ENCODE data around the gene LHX2. TPM values are rescaled to one million over a fixed set of nuclear protein-coding genes. Genes with fewer than 3 reads are reported as not detected.

LHX2 gene
- polyA plus RNA-seq, 6 donors from 2014 or later, result 0.27 TPM; not detected in 5

GRCh38 chr9:124018730-124019697 is 7.4 kb downstream of the LHX2 start:
- peak overlapping the region in 4 of 6 donors; percentile 7 to 98 (median 72) for H3K27ac Mint-ChIP-seq
- peaks cover 3 to 31% (median 18%) of the 10 kb centered on the region in 7 donors for H3K9me3 Mint-ChIP-seq
- DNase-seq (no peak), ATAC-seq (ENCODE audit: low read depth in 2 of 2) (no peak)
- H3K4me1 Mint-ChIP-seq, result peaks cover 35 to 56% (median 52%) of the 10 kb centered on the region in 3 donors
- peaks cover 5 to 17% of the 10 kb centered on the region in 2 donors for H3K36me3 Mint-ChIP-seq
- H3K4me3 Mint-ChIP-seq, result peak overlapping the region in 7 of 8 donors; percentile 59 to 87 (median 66)
- H3K27me3 Mint-ChIP-seq, result peaks cover 71 to 83% (median 78%) of the 10 kb centered on the region in 3 donors

- H3K4me1 Mint-ChIP-seq, result peaks cover 35 to 49% (median 44%) of the 10 kb centered on the region in 3 donors
- H3K27ac Mint-ChIP-seq, result peak overlapping the region in 3 of 6 donors; percentile 7 to 84 (median 63)
- ATAC-seq (ENCODE audit: low read depth in 2 of 2) (no peak), DNase-seq (no peak)
- H3K9me3 Mint-ChIP-seq, result peaks cover 3 to 27% (median 16%) of the 10 kb centered on the region in 7 donors
- peaks cover 5 to 17% of the 10 kb centered on the region in 2 donors for H3K36me3 Mint-ChIP-seq
- peaks cover 72 to 83% (median 79%) of the 10 kb centered on the region in 3 donors for H3K27me3 Mint-ChIP-seq
- peak overlapping the region in 2 of 8 donors; percentile 37 to 65 for H3K4me3 Mint-ChIP-seq
Observed at GRCh38 chr9:124019771-124020519, 8.4 kb downstream of the LHX2 start.

GRCh38 chr9:124020520-124021384 is 9.2 kb downstream of the LHX2 start:
- no peak for DNase-seq
- H3K4me3 Mint-ChIP-seq, result peak overlapping the region in 5 of 8 donors; percentile 13 to 65 (median 59)
- ATAC-seq (ENCODE audit: low read depth in 2 of 2), result peak; percentile 58 to 69
- H3K36me3 Mint-ChIP-seq, result peaks cover 5 to 17% of the 10 kb centered on the region in 2 donors
- peaks cover 73 to 87% (median 86%) of the 10 kb centered on the region in 3 donors for H3K27me3 Mint-ChIP-seq
- peak overlapping the region in 4 of 6 donors; percentile 46 to 84 (median 58) for H3K27ac Mint-ChIP-seq
- peaks cover 3 to 27% (median 16%) of the 10 kb centered on the region in 7 donors for H3K9me3 Mint-ChIP-seq
- H3K4me1 Mint-ChIP-seq, result peaks cover 32 to 46% (median 44%) of the 10 kb centered on the region in 3 donors

GRCh38 chr9:124021385-124021769 is 9.8 kb downstream of the LHX2 start:
- DNase-seq, result no peak
- ATAC-seq (ENCODE audit: low read depth in 2 of 2), result no peak
- H3K4me1 Mint-ChIP-seq, result peaks cover 30 to 42% (median 41%) of the 10 kb centered on the region in 3 donors
- H3K36me3 Mint-ChIP-seq, result peaks cover 2 to 17% of the 10 kb centered on the region in 2 donors
- H3K27ac Mint-ChIP-seq, result peak overlapping the region in 5 of 6 donors; percentile 1 to 81 (median 54)
- peaks cover 77 to 89% (median 88%) of the 10 kb centered on the region in 3 donors for H3K27me3 Mint-ChIP-seq
- H3K4me3 Mint-ChIP-seq, result peak overlapping the region in 7 of 8 donors; percentile 0 to 88 (median 48)
- H3K9me3 Mint-ChIP-seq, result peaks cover 3 to 27% (median 15%) of the 10 kb centered on the region in 7 donors

- peaks cover 77 to 85% (median 83%) of the 10 kb centered on the region in 3 donors for H3K27me3 Mint-ChIP-seq
- DNase-seq, result no peak
- peak overlapping the region in 4 of 8 donors; percentile 20 to 54 (median 47) for H3K4me3 Mint-ChIP-seq
Observed at GRCh38 chr9:124022201-124023121, 10.9 kb downstream of the LHX2 start.

GRCh38 chr9:124024107-124024506 is 12.5 kb downstream of the LHX2 start:
- no peak for ATAC-seq (ENCODE audit: low read depth in 2 of 2)
- H3K27ac Mint-ChIP-seq, result no peak overlapping the region
- no peak overlapping the region for H3K4me3 Mint-ChIP-seq
- H3K36me3 Mint-ChIP-seq, result peaks cover 0 to 9% of the 10 kb centered on the region in 2 donors
- peaks cover 80 to 90% (median 87%) of the 10 kb centered on the region in 3 donors for H3K27me3 Mint-ChIP-seq
- DNase-seq, result no peak
- peaks cover 16 to 28% (median 24%) of the 10 kb centered on the region in 3 donors for H3K4me1 Mint-ChIP-seq
- peaks cover 3 to 22% (median 9%) of the 10 kb centered on the region in 7 donors for H3K9me3 Mint-ChIP-seq

More at GRCh38 chr9:124022201-124023121, 10.9 kb downstream of the LHX2 start:
- Mint-ChIP-seq H3K36me3 (peaks cover 0 to 9% of the 10 kb centered on the region in 2 donors), H3K4me1 (peaks cover 22 to 32% (median 32%) of the 10 kb centered on the region in 3 donors), H3K27ac (peak overlapping the region in 3 of 6 donors; percentile 42 to 87 (median 49)), H3K9me3 (peaks cover 3 to 22% (median 10%) of the 10 kb centered on the region in 7 donors)
- ATAC-seq (ENCODE audit: low read depth in 2 of 2), result no peak

GRCh38 chr9:124029617-124030016 is 18.0 kb downstream of the LHX2 start:
- ATAC-seq (ENCODE audit: low read depth in 2 of 2) (no peak), DNase-seq (no peak)
- Mint-ChIP-seq H3K9me3 (peaks cover 0 to 2% (median 0%) of the 10 kb centered on the region in 7 donors), H3K4me3 (no peak overlapping the region), H3K27ac (no peak overlapping the region), H3K27me3 (peaks cover 66 to 85% (median 84%) of the 10 kb centered on the region in 3 donors), H3K4me1 (peaks cover 0 to 6% (median 2%) of the 10 kb centered on the region in 3 donors), H3K36me3 (no peaks in the 10 kb centered on the region)

- no peak overlapping the region for H3K4me3 Mint-ChIP-seq
- H3K4me1 Mint-ChIP-seq, result peaks cover 0 to 10% (median 2%) of the 10 kb centered on the region in 3 donors
- peaks cover 0 to 8% of the 10 kb centered on the region in 2 donors for H3K36me3 Mint-ChIP-seq
- ATAC-seq (ENCODE audit: low read depth in 2 of 2), result no peak
- no peak overlapping the region for H3K27ac Mint-ChIP-seq
- peaks cover 0 to 2% (median 0%) of the 10 kb centered on the region in 7 donors for H3K9me3 Mint-ChIP-seq
- peaks cover 70 to 85% (median 84%) of the 10 kb centered on the region in 3 donors for H3K27me3 Mint-ChIP-seq
- DNase-seq, result no peak
Observed at GRCh38 chr9:124030969-124031451, 19.4 kb downstream of the LHX2 start.

GRCh38 chr9:124032247-124032646 is 20.7 kb downstream of the LHX2 start:
- peaks cover 0 to 10% (median 2%) of the 10 kb centered on the region in 3 donors for H3K4me1 Mint-ChIP-seq
- ATAC-seq (ENCODE audit: low read depth in 2 of 2) (no peak), DNase-seq (no peak)
- H3K36me3 Mint-ChIP-seq, result peaks cover 0 to 8% of the 10 kb centered on the region in 2 donors
- H3K4me3 Mint-ChIP-seq, result no peak overlapping the region
- peaks cover 0 to 4% (median 0%) of the 10 kb centered on the region in 7 donors for H3K9me3 Mint-ChIP-seq
- H3K27ac Mint-ChIP-seq, result peak overlapping the region in 1 of 6 donors; percentile 87
- peaks cover 64 to 86% (median 84%) of the 10 kb centered on the region in 3 donors for H3K27me3 Mint-ChIP-seq

GRCh38 chr9:124033348-124033747 is 21.8 kb downstream of the LHX2 start:
- DNase-seq (no peak), ATAC-seq (ENCODE audit: low read depth in 2 of 2) (no peak)
- H3K27me3 Mint-ChIP-seq, result peaks cover 60 to 89% (median 86%) of the 10 kb centered on the region in 3 donors
- peaks cover 0 to 8% of the 10 kb centered on the region in 2 donors for H3K36me3 Mint-ChIP-seq
- H3K9me3 Mint-ChIP-seq, result peaks cover 0 to 4% (median 0%) of the 10 kb centered on the region in 7 donors
- H3K27ac Mint-ChIP-seq, result peak overlapping the region in 1 of 6 donors; percentile 47
- H3K4me1 Mint-ChIP-seq, result peaks cover 0 to 10% (median 2%) of the 10 kb centered on the region in 3 donors
- H3K4me3 Mint-ChIP-seq, result no peak overlapping the region

- peaks cover 2 to 10% (median 3%) of the 10 kb centered on the region in 3 donors for H3K4me1 Mint-ChIP-seq
- no peak for ATAC-seq (ENCODE audit: low read depth in 2 of 2)
- peaks cover 58 to 87% (median 83%) of the 10 kb centered on the region in 3 donors for H3K27me3 Mint-ChIP-seq
Observed at GRCh38 chr9:124033967-124034366, 22.4 kb downstream of the LHX2 start.

More at GRCh38 chr9:124033967-124034366, 22.4 kb downstream of the LHX2 start:
- Mint-ChIP-seq H3K4me3 (no peak overlapping the region), H3K27ac (no peak overlapping the region), H3K9me3 (peaks cover 0 to 3% (median 0%) of the 10 kb centered on the region in 7 donors), H3K36me3 (peaks cover 0 to 8% of the 10 kb centered on the region in 2 donors)
- DNase-seq, result no peak
